ENCODE results near the gene TIMMDC1. TPM values are rescaled to one million over a fixed set of nuclear protein-coding genes. Genes with fewer than 3 reads are reported as not detected.

The TIMMDC1 gene
- total and polyA plus RNA-seq, 2 of the 13 experiments (the other 11 are each of a cell fraction or from before 2014, with no cell fraction given), result 50.0 to 77.8 TPM

GRCh38 chr3:119463171-119464169 is 34.9 kb upstream of the TIMMDC1 start, which contains the start of gene TMEM39A (continued):
- TF ChIP-seq ZNF564 (CRISPR knock-in tag; IDR thresholded peaks at IDR 0.05) (peak; percentile 76; the same call in 1 of the 2 replicates), NFE2L2 (IDR thresholded peaks at IDR 0.05; ENCODE audit: low read length) (no peak), ZSCAN29 (CRISPR knock-in tag; conservative IDR thresholded peaks at IDR 0.05) (no peak; the same call in 1 of the 2 replicates), FOXP1 (IDR thresholded peaks at IDR 0.05) (no peak), FOXP1 (CRISPR knock-in tag; IDR thresholded peaks at IDR 0.05) (0 out of 2 replicates have a peak, but pooled peaks have one; percentile 5), ARHGAP35 (CRISPR knock-in tag; IDR thresholded peaks at IDR 0.05; ENCODE audit: borderline replicate concordance) (peak; percentile 48; the same call in 1 of the 2 replicates), ZFP1 (CRISPR knock-in tag; IDR thresholded peaks at IDR 0.05) (peak; percentile 84; the same call in 1 of the 2 replicates), PREB (CRISPR knock-in tag; IDR thresholded peaks at IDR 0.05) (no peak), ZNF282 (IDR thresholded peaks at IDR 0.05; ENCODE audit: partially characterized antibody) (no peak), ZNF691 (CRISPR knock-in tag; IDR thresholded peaks at IDR 0.05; ENCODE audit: borderline replicate concordance, low read depth) (peak; percentile 87; the same call in 1 of the 2 replicates), SIN3A (IDR thresholded peaks at IDR 0.05; ENCODE audit: borderline replicate concordance, low read depth, low read length) (peak; percentile 72; the same call in 1 of the 2 replicates), SMARCE1 (IDR thresholded peaks at IDR 0.05; ENCODE audit: borderline replicate concordance) (no peak), SP5 (CRISPR knock-in tag; IDR thresholded peaks at IDR 0.05; ENCODE audit: borderline replicate concordance, low read depth) (peak; percentile 69), NR3C1 (CRISPR knock-in tag; IDR thresholded peaks at IDR 0.05) (no peak), SMAD9 (CRISPR knock-in tag; IDR thresholded peaks at IDR 0.05) (no peak), ZNF788 (CRISPR knock-in tag; IDR thresholded peaks at IDR 0.05; ENCODE audit: borderline replicate concordance) (peak; percentile 94; the same call in 1 of the 2 replicates)
- TF ChIP-seq, protein P1, sequence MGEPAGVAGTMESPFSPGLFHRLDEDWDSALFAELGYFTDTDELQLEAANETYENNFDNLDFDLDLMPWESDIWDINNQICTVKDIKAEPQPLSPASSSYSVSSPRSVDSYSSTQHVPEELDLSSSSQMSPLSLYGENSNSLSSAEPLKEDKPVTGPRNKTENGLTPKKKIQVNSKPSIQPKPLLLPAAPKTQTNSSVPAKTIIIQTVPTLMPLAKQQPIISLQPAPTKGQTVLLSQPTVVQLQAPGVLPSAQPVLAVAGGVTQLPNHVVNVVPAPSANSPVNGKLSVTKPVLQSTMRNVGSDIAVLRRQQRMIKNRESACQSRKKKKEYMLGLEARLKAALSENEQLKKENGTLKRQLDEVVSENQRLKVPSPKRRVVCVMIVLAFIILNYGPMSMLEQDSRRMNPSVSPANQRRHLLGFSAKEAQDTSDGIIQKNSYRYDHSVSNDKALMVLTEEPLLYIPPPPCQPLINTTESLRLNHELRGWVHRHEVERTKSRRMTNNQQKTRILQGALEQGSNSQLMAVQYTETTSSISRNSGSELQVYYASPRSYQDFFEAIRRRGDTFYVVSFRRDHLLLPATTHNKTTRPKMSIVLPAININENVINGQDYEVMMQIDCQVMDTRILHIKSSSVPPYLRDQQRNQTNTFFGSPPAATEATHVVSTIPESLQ (CRISPR knock-in tag; conservative IDR thresholded peaks at IDR 0.05), result peak; percentile 71; the same call in 1 of the 2 replicates
- TF ChIP-seq, protein P2, sequence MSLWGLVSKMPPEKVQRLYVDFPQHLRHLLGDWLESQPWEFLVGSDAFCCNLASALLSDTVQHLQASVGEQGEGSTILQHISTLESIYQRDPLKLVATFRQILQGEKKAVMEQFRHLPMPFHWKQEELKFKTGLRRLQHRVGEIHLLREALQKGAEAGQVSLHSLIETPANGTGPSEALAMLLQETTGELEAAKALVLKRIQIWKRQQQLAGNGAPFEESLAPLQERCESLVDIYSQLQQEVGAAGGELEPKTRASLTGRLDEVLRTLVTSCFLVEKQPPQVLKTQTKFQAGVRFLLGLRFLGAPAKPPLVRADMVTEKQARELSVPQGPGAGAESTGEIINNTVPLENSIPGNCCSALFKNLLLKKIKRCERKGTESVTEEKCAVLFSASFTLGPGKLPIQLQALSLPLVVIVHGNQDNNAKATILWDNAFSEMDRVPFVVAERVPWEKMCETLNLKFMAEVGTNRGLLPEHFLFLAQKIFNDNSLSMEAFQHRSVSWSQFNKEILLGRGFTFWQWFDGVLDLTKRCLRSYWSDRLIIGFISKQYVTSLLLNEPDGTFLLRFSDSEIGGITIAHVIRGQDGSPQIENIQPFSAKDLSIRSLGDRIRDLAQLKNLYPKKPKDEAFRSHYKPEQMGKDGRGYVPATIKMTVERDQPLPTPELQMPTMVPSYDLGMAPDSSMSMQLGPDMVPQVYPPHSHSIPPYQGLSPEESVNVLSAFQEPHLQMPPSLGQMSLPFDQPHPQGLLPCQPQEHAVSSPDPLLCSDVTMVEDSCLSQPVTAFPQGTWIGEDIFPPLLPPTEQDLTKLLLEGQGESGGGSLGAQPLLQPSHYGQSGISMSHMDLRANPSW (CRISPR knock-in tag; IDR thresholded peaks at IDR 0.05; ENCODE audit: borderline replicate concordance), result peak; percentile 23; the same call in 1 of the 2 replicates

Data from HepG2 (cell line).